A549 (cell line): Measurements from ENCODE around the gene AQP5. TPM values are rescaled to one million over a fixed set of nuclear protein-coding genes. Genes with fewer than 3 reads are reported as not detected.

Experiments
- ATAC-seq, 2 experiments: fragments of 200-7000 bp in 1 of 2; fragments of >200 bp in 1 of 2; cut with Nextera tagmentation in 1 of 2; cut with Tn5 transposase in 1 of 2; 3 replicates each; pipeline versions ENCODE4 v1.8.0 to v1.9.1; 2018 to 2020; ENCODE audit warnings: mild to moderate bottlenecking in 1 of 2, moderate library complexity in 1 of 2
- CTCF ChIA-PET: fragments of 300-600 bp; sonication (Branson Sonifier 250); formaldehyde crosslinking; extraction: SDS; loops from one replicate; lab custom pipeline; 2021; ENCODE audit warnings: antibody characterized with exemption, inconsistent platforms; lab: Yijun Ruan, JAX
- POLR2A ChIA-PET: fragments of 350-600 bp; formaldehyde crosslinking; extraction: SDS; loops from one replicate; lab custom pipeline; 2021; ENCODE audit warnings: antibody characterized with exemption, inconsistent platforms; lab: Yijun Ruan, JAX
- DNase-seq, 2 experiments: peaks; one replicate each; pipeline versions ENCODE4 v3.0.0 to v3.0.0-alpha.2; 2011 to 2016; ENCODE audit warnings: low read depth in 1 of 2, low spot score in 1 of 2
- FAIRE-seq: peaks from 2 replicates; lab custom pipeline; 2011; peaks lifted over from hg19 to GRCh38; lab: Jason Lieb, UNC
- H3K27ac ChIP-seq, 2 experiments: fragments of >200 bp; sonication (Bioruptor Twin); formaldehyde crosslinking; 3 replicates each; pipeline ENCODE4 v1.5.1; 2016 to 2017
- H3K4me1 ChIP-seq: fragments of >200 bp; sonication (Bioruptor Twin); formaldehyde crosslinking; 3 replicates; pipeline ENCODE4 v1.6.1; 2016
- H3K4me2 ChIP-seq: fragments of >200 bp; sonication (Bioruptor Twin); formaldehyde crosslinking; 3 replicates; pipeline ENCODE4 v1.6.1; 2016
- H3K4me3 ChIP-seq: fragments of >200 bp; sonication (Bioruptor Twin); formaldehyde crosslinking; 3 replicates; pipeline ENCODE4 v1.5.1; 2016
- H3K9me3 ChIP-seq: fragments of >200 bp; sonication (Bioruptor Twin); formaldehyde crosslinking; 3 replicates; pipeline ENCODE4 v1.6.1; 2016
- CBX8 ChIP-seq: fragments of 200-600 bp; sonication (generic); IDR thresholded peaks from 2 replicates; pipeline ENCODE4 v1.6.1; 2016
- EHMT2 ChIP-seq: fragments of 200-600 bp; sonication (generic); IDR thresholded peaks from 2 replicates; pipeline ENCODE4 v1.6.1; 2016; ENCODE audit warnings: antibody characterized with exemption, low read depth, mild to moderate bottlenecking, moderate library complexity
- EP300 ChIP-seq, 2 experiments: fragments of >200 bp; sonication (Bioruptor Twin); formaldehyde crosslinking; IDR thresholded peaks; 2 replicates in 1 of 2; 3 replicates in 1 of 2; pipeline ENCODE4 v1.6.1; 2016 to 2017
- FOXS1 ChIP-seq: fragments of 250-450 bp; sonication (Bioruptor Pico); IDR thresholded peaks from 2 replicates; pipeline ENCODE4 v1.5.0; 2020; ENCODE audit warnings: mild to moderate bottlenecking, moderate library complexity
- HDAC2 ChIP-seq: fragments of 200-600 bp; sonication (generic); IDR thresholded peaks from 2 replicates; pipeline ENCODE4 v1.6.1; 2016
- HOXA7 ChIP-seq: fragments of 250-450 bp; sonication (Bioruptor Pico); IDR thresholded peaks from 2 replicates; pipeline ENCODE4 v1.5.0; 2020; ENCODE audit warnings: mild to moderate bottlenecking, moderate library complexity
- JUNB ChIP-seq: fragments of >200 bp; sonication (Bioruptor Twin); formaldehyde crosslinking; IDR thresholded peaks from 2 replicates; pipeline ENCODE4 v1.6.1; 2016
- KDM1A ChIP-seq: fragments of 200-600 bp; sonication (generic); IDR thresholded peaks from 2 replicates; pipeline ENCODE4 v1.6.1; 2016; ENCODE audit warnings: low read depth, mild to moderate bottlenecking
- KDM5A ChIP-seq: fragments of 200-600 bp; sonication (generic); IDR thresholded peaks from 2 replicates; pipeline ENCODE4 v1.6.1; 2016; ENCODE audit warnings: antibody characterized with exemption, mild to moderate bottlenecking
- MAFK ChIP-seq: fragments of 450-650 bp; IDR thresholded peaks from 2 replicates; pipeline ENCODE4 v1.6.1; 2014; ENCODE audit not compliant: partially characterized antibody
- MAZ ChIP-seq: fragments of 150-350 bp; IDR thresholded peaks from 2 replicates; pipeline ENCODE4 v1.6.1; 2014; ENCODE audit warnings: antibody characterized with exemption, low read depth, low read length, borderline replicate concordance
- NPAS2 ChIP-seq: fragments of 250-450 bp; sonication (Bioruptor Pico); IDR thresholded peaks from 2 replicates; pipeline ENCODE4 v1.8.0; 2022; ENCODE audit warnings: mild to moderate bottlenecking, moderate library complexity, borderline replicate concordance
- PHF8 ChIP-seq: fragments of 200-600 bp; sonication (generic); IDR thresholded peaks from 2 replicates; pipeline ENCODE4 v1.6.1; 2016; ENCODE audit warnings: low read depth, mild to moderate bottlenecking, antibody characterized with exemption, moderate library complexity, borderline replicate concordance
- POLR2A ChIP-seq: IDR thresholded peaks from 2 replicates; pipeline ENCODE4 v1.6.1; 2012; ENCODE audit warnings: mild to moderate bottlenecking, low read length
- POLR2AphosphoS2 ChIP-seq: conservative IDR thresholded peaks from 2 replicates; pipeline ENCODE4 v1.6.1; 2012; ENCODE audit warnings: low read length, improper control_type of control experiment, inconsistent platforms
- WGBS: methylation state at CpG from one replicate; pipeline ENCODE4 v1.1.6; 2017; ENCODE audit errors: missing lambda C conversion rate; 5-methylcytosine and 5-hydroxymethylcytosine counted together
- polyA plus RNA-seq, 4 experiments: library from polyadenylated mRNA; depleted of rRNA in 3 of 4; stranded (reverse); fragments of >200 nt; fragmentation: RNase III in 1 of 4; extraction: RNeasy Plus Mini Kit Qiagen cat#74134 plus additional on column Dnase treatment in 1 of 4; gene quantifications; 2 replicates in 3 of 4; 3 replicates in 1 of 4; pipeline ENCODE4 v1.2.3, GENCODE V29; 2011 to 2017
- TF ChIP-seq, protein P1 (sequence below): fragments of >200 bp; sonication (Bioruptor Twin); formaldehyde crosslinking; IDR thresholded peaks from 3 replicates; pipeline ENCODE4 v1.6.1; 2016
- TF ChIP-seq, protein P2 (sequence below): fragments of 450-650 bp; IDR thresholded peaks from 2 replicates; pipeline ENCODE4 v1.6.1; 2014; ENCODE audit warnings: antibody characterized with exemption
- TF ChIP-seq, protein P3 (sequence below): fragments of 150-350 bp; IDR thresholded peaks from 2 replicates; pipeline ENCODE4 v1.6.1; 2014; ENCODE audit warnings: low read depth, mild to moderate bottlenecking, low read length

Gene AQP5
- polyA plus RNA-seq, 2 of the 4 experiments (the other 2 are of a cell fraction): not detected

DNA sequence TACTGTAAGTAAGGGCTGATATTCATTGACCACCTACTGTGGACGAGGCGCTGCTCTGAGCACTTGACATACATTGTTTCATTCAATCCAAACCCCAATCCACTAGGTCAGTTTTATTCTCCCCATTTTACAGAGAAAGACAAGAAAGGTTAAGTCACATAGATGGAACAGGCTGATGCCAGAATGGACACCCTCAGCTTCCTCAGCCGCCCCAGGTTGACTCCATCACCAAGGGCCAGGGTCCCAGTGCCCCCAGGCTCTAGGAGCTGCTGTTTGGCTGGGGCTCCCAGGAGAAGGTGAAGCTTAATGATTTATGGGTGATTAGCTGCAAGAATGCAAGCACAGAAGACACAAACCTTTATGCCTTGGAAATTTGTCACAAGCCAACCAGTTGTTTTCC is 11.8 kb upstream of the AQP5 start:
- H3K4me1 ChIP-seq: 0 out of 3 replicates have a peak, but pooled peaks cover 7% of the 10 kb centered on the region
- ChIA-PET CTCF (interaction anchor here (1.1 to 7.7 kb wide), 6 partner anchors 14 to 313 kb away, joined by 4 to 193 read pairs (median 6); partner anchors contain the start of gene AQP5), POLR2A (no interaction called here)
- no peak overlapping the region for H3K4me3 ChIP-seq
- FAIRE-seq (no peak), ATAC-seq (no peak), DNase-seq (no peak)
- H3K9me3 ChIP-seq: no peaks in the 10 kb centered on the region
- H3K27ac ChIP-seq: no peak overlapping the region
- 88% methylated on average over 3 of the region's 3 CpGs for WGBS
- TF ChIP-seq KDM5A (no peak), KDM1A (no peak), JUNB (no peak), FOXS1 (no peak), HDAC2 (no peak)
- TF ChIP-seq, protein P1, sequence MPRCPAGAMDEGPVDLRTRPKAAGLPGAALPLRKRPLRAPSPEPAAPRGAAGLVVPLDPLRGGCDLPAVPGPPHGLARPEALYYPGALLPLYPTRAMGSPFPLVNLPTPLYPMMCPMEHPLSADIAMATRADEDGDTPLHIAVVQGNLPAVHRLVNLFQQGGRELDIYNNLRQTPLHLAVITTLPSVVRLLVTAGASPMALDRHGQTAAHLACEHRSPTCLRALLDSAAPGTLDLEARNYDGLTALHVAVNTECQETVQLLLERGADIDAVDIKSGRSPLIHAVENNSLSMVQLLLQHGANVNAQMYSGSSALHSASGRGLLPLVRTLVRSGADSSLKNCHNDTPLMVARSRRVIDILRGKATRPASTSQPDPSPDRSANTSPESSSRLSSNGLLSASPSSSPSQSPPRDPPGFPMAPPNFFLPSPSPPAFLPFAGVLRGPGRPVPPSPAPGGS: no peak
- no peak overlapping the region for H3K4me2 ChIP-seq

DNA sequence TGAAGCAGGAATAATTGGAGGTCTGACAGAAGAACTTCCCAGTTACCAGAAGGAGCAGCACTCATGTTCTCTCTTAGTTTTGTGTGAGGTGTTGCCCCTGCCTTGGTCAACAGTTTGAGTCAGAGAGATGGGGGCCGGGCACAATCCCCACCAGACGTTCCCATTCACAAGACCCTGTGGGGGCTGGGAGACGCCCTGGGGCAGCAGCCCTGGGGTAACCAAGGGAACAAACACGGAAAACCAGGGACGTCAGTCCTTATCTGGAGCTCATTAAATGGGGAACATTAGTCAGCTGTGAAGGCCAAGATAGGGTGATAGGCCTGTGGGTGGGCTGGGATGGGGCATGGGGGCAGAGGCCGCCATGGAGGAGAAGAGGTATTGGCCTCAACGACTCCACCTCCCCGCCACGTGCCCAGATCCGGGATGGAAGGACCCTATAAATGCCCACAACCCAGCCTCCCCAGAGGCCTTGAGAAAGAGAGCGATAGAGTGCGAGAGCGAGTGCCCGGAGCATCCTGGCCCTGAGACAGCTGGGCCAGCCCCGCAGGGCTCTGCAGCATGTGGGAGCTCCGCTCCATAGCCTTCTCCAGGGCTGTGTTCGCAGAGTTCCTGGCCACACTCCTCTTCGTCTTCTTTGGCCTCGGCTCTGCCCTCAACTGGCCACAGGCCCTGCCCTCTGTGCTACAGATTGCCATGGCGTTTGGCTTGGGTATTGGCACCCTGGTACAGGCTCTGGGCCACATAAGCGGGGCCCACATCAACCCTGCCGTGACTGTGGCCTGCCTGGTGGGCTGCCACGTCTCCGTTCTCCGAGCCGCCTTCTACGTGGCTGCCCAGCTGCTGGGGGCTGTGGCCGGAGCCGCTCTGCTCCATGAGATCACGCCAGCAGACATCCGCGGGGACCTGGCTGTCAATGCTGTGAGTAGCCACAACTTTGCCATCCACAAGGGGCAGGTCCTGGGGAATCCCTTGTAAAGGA is 11.1 kb upstream of the AQP5 start, which contains the start of gene AQP2:
Gene AQP2 (plus strand): TSS at position 465 of the 979 bp plus-strand sequence. CDS start 94 bp downstream, at position 559.
- WGBS: 76% methylated on average over 25 of the region's 32 CpGs
- Histone ChIP-seq H3K4me1 (0 out of 3 replicates have a peak, but pooled peaks cover 4% of the 10 kb centered on the region), H3K27ac (no peak within 1 kb of the TSS), H3K4me3 (no peak within 1 kb of the TSS), H3K4me2 (no peak within 1 kb of the TSS), H3K9me3 (no peaks in the 10 kb centered on the region)
- no peak for ATAC-seq
- DNase-seq: no peak
- CTCF ChIA-PET: interaction anchor here (1.1 to 7.7 kb wide), 6 partner anchors 13 to 314 kb away, joined by 4 to 193 read pairs (median 6); partner anchors contain the start of gene AQP5
- no peak for TF ChIP-seq MAZ
- TF ChIP-seq MAFK: no peak
- TF ChIP-seq PHF8: no peak
- no peak for TF ChIP-seq NPAS2 (CRISPR knock-in tag)
- no peak for FAIRE-seq
- POLR2A ChIA-PET: no interaction called here

DNA sequence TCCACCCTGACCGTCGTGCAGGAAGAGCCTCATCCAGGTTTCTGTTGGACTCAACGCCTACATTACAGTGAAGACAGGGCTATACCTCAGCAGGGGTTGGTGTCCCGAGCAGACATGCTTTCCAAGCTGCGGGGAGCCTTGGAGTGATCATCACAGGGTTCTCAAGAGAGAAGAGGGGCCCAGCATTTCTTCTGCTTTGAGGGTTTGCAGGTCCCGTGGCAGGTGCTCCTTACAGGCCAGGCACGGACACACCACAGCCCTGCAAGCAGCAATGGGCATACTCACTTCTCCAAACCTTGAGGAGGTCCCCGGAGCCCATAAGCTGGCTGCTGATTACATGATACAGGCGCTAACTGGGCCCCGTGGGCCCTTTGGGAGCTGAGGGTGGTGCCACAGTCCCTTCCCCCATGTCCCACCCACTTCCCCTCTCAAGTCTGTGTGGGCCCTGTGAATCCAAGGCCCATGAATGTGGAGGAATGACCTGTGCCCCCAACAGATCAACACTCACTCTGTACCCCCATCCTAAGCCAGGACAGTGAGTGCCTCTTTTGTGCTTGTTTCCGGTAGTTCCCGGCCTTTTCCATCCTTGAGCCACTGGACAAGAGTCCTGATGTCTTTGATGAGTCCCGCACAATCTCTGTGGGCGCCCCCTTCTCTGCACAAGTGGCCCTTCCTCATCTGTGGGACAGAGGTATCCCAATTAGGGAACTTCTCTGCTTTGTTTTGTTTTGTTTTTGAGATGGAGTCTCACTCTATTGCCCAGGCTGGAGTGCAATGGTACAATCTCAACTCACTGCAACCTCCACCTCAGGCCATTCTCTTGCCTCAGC is 10.0 kb upstream of the AQP5 start:
- WGBS: 71% methylated on average over 14 of the region's 14 CpGs
- Histone ChIP-seq H3K4me2 (no peak overlapping the region), H3K4me3 (no peak overlapping the region), H3K27ac (no peak overlapping the region), H3K4me1 (no peaks in the 10 kb centered on the region), H3K9me3 (no peaks in the 10 kb centered on the region)
- ATAC-seq: no peak
- ChIA-PET POLR2A (no interaction called here), CTCF (interaction anchor here (1.2 to 7.7 kb wide), 2 partner anchors 12 to 85 kb away, joined by 5 to 193 read pairs; partner anchors contain the start of gene AQP5)
- no peak for TF ChIP-seq MAZ
- TF ChIP-seq EHMT2: no peak
- TF ChIP-seq, protein P1: no peak
- no peak for TF ChIP-seq HOXA7
- TF ChIP-seq, protein P2, sequence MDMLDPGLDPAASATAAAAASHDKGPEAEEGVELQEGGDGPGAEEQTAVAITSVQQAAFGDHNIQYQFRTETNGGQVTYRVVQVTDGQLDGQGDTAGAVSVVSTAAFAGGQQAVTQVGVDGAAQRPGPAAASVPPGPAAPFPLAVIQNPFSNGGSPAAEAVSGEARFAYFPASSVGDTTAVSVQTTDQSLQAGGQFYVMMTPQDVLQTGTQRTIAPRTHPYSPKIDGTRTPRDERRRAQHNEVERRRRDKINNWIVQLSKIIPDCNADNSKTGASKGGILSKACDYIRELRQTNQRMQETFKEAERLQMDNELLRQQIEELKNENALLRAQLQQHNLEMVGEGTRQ: no peak
- TF ChIP-seq CBX8: no peak
- TF ChIP-seq POLR2AphosphoS2: no peak
- no peak for TF ChIP-seq EP300 (IDR thresholded peaks at IDR 0.05)
- no peak for TF ChIP-seq POLR2A
- TF ChIP-seq, protein P3, sequence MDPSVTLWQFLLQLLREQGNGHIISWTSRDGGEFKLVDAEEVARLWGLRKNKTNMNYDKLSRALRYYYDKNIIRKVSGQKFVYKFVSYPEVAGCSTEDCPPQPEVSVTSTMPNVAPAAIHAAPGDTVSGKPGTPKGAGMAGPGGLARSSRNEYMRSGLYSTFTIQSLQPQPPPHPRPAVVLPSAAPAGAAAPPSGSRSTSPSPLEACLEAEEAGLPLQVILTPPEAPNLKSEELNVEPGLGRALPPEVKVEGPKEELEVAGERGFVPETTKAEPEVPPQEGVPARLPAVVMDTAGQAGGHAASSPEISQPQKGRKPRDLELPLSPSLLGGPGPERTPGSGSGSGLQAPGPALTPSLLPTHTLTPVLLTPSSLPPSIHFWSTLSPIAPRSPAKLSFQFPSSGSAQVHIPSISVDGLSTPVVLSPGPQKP: no peak
- DNase-seq: no peak
- no peak for FAIRE-seq
